ENCODE data around the gene MC2R. TPM values are rescaled to one million over a fixed set of nuclear protein-coding genes. Genes with fewer than 3 reads are reported as not detected.

The MC2R gene
- total RNA-seq, 1 donor: not detected

- H3K4me3 ChIP-seq (ENCODE audit: low read depth, low read length): no peak overlapping the region
- no peak for TF ChIP-seq CTCF (IDR thresholded peaks at IDR 0.05; ENCODE audit: insufficient read depth, low read length)
- no peak for DNase-seq (ENCODE audit: low read depth)
Observed at GRCh38 chr18:13915995-13916431, 677 bp upstream of the MC2R start.

GRCh38 chr18:13914756-13915155 is 580 bp downstream of the MC2R start:
- DNase-seq (ENCODE audit: low read depth): no peak
- H3K4me3 ChIP-seq (ENCODE audit: low read depth, low read length): no peak overlapping the region
- no peak for TF ChIP-seq CTCF (IDR thresholded peaks at IDR 0.05; ENCODE audit: insufficient read depth, low read length)

GRCh38 chr18:13914170-13914569 is 1.2 kb downstream of the MC2R start:
- TF ChIP-seq CTCF (IDR thresholded peaks at IDR 0.05; ENCODE audit: insufficient read depth, low read length): no peak
- no peak for DNase-seq (ENCODE audit: low read depth)
- H3K4me3 ChIP-seq (ENCODE audit: low read depth, low read length): no peak overlapping the region

GRCh38 chr18:13913205-13913604 is 2.1 kb downstream of the MC2R start:
- no peak for TF ChIP-seq CTCF (IDR thresholded peaks at IDR 0.05; ENCODE audit: insufficient read depth, low read length)
- DNase-seq (ENCODE audit: low read depth): no peak
- no peak overlapping the region for H3K4me3 ChIP-seq (ENCODE audit: low read depth, low read length)

- H3K4me3 ChIP-seq (ENCODE audit: low read depth, low read length): no peak overlapping the region
- no peak for DNase-seq (ENCODE audit: low read depth)
- no peak for TF ChIP-seq CTCF (IDR thresholded peaks at IDR 0.05; ENCODE audit: insufficient read depth, low read length)
Observed at GRCh38 chr18:13912601-13913000, 2.7 kb downstream of the MC2R start.

- no peak for TF ChIP-seq CTCF (IDR thresholded peaks at IDR 0.05; ENCODE audit: insufficient read depth, low read length)
- DNase-seq (ENCODE audit: low read depth): no peak
- H3K4me3 ChIP-seq (ENCODE audit: low read depth, low read length): no peak overlapping the region
Observed at GRCh38 chr18:13910986-13911385, 4.3 kb downstream of the MC2R start.

GRCh38 chr18:13910501-13910900 is 4.8 kb downstream of the MC2R start:
- DNase-seq (ENCODE audit: low read depth): no peak
- no peak for TF ChIP-seq CTCF (IDR thresholded peaks at IDR 0.05; ENCODE audit: insufficient read depth, low read length)
- no peak overlapping the region for H3K4me3 ChIP-seq (ENCODE audit: low read depth, low read length)
